Tibial artery (tissue), 4 donors: ENCODE data around the gene GBA2.

Experiments used
- DNase-seq, 2 donors: peaks; one replicate each; pipeline ENCODE4 v3.0.0-alpha.2; 2019
- H3K27ac ChIP-seq, 2 donors: fragments of 200-600 bp; sonication (generic) in 1 of 2; 1 replicate in 1 of 2; 2 replicates in 1 of 2; pipeline ENCODE4 v1.5.1; 2018 to 2019; ENCODE audit warnings: mild to moderate bottlenecking in 1 of 2
- H3K27me3 ChIP-seq, 2 donors: fragments of 200-600 bp; sonication (generic) in 1 of 2; one replicate each; pipeline versions ENCODE4 v1.5.1 to v1.6.0; 2016 to 2019
- H3K36me3 ChIP-seq, 3 donors: fragments of 200-600 bp; sonication (generic) in 2 of 3; one replicate each; pipeline ENCODE4 v1.5.1; 2016 to 2019; ENCODE audit warnings: mild to moderate bottlenecking in 2 of 3
- H3K4me1 ChIP-seq, 4 donors: fragments of 200-600 bp; sonication (generic) in 2 of 4; 1 replicate in 3 of 4; 2 replicates in 1 of 4; pipeline ENCODE4 v1.5.1; 2016 to 2019
- H3K4me3 ChIP-seq, 2 donors: fragments of 200-600 bp; sonication (generic) in 1 of 2; 1 replicate in 1 of 2; 2 replicates in 1 of 2; pipeline ENCODE4 v1.5.1; 2018 to 2019; ENCODE audit warnings: mild to moderate bottlenecking in 2 of 2
- H3K9me3 ChIP-seq, 3 donors: fragments of 200-600 bp; sonication (generic) in 1 of 3; one replicate each; pipeline ENCODE4 v1.5.1; 2016 to 2019
- intact Hi-C: fragments of 100-400 bp; cut with DNase I; formaldehyde crosslinking; loops from one replicate; pipeline ENCODE4 v1.15.0; 2023; ENCODE audit warnings: low total_unique reads
- TF ChIP-seq, protein P1 (sequence below), 2 experiments: fragments of 200-600 bp in 1 of 2; fragments of 450-650 bp in 1 of 2; IDR thresholded peaks; one replicate each; pipeline ENCODE4 v1.5.1; 2017 to 2019; ENCODE audit warnings: antibody characterized with exemption in 2 of 2, mild to moderate bottlenecking in 1 of 2, moderate library complexity in 1 of 2

The GBA2 gene

DNA sequence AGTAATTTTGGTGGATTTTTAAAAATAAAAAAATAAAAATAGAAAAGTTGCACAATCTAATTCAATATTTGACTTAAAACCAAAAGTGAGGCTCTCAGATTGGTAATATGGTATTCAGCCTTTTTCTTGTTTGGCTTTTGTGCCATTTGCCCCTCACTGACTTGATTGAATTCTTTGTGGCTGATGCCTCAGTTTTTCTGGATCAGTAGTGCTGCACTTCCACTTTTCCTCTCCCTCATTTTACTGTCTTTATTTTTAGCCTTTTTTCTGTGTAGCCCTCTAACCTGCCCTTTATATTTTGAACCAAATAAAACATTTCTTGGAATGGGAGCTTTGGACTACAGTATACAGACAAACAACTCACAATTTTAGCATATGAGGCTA lies 8.9 kb upstream of the GBA2 start:
- intact Hi-C loops = no loop called here
- Histone ChIP-seq H3K27ac (peak overlapping the region; percentile 75 to 81), H3K4me3 (no peak overlapping the region), H3K27me3 (no peaks in the 10 kb centered on the region), H3K4me1 (peaks cover 4 to 47% (median 28%) of the 10 kb centered on the region in 4 donors), H3K9me3 (no peaks in the 10 kb centered on the region), H3K36me3 (peaks cover 3 to 23% (median 15%) of the 10 kb centered on the region in 3 donors)
- TF ChIP-seq, protein P1, sequence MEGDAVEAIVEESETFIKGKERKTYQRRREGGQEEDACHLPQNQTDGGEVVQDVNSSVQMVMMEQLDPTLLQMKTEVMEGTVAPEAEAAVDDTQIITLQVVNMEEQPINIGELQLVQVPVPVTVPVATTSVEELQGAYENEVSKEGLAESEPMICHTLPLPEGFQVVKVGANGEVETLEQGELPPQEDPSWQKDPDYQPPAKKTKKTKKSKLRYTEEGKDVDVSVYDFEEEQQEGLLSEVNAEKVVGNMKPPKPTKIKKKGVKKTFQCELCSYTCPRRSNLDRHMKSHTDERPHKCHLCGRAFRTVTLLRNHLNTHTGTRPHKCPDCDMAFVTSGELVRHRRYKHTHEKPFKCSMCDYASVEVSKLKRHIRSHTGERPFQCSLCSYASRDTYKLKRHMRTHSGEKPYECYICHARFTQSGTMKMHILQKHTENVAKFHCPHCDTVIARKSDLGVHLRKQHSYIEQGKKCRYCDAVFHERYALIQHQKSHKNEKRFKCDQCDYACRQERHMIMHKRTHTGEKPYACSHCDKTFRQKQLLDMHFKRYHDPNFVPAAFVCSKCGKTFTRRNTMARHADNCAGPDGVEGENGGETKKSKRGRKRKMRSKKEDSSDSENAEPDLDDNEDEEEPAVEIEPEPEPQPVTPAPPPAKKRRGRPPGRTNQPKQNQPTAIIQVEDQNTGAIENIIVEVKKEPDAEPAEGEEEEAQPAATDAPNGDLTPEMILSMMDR (IDR thresholded peaks at IDR 0.05) = no peak
- DNase-seq = no peak

GRCh38 chr9:35757226-35757891 lies 8.3 kb upstream of the GBA2 start:
- intact Hi-C loops = no loop called here
- peak; percentile 54 to 71 for DNase-seq
- TF ChIP-seq, protein P1 (IDR thresholded peaks at IDR 0.05) = no peak
- Histone ChIP-seq H3K9me3 (no peaks in the 10 kb centered on the region), H3K4me3 (peak overlapping the region; percentile 47 to 55), H3K27ac (peak overlapping the region; percentile 75 to 81), H3K4me1 (peaks cover 4 to 47% (median 28%) of the 10 kb centered on the region in 4 donors), H3K36me3 (peaks cover 8 to 28% (median 20%) of the 10 kb centered on the region in 3 donors), H3K27me3 (no peaks in the 10 kb centered on the region)

DNA sequence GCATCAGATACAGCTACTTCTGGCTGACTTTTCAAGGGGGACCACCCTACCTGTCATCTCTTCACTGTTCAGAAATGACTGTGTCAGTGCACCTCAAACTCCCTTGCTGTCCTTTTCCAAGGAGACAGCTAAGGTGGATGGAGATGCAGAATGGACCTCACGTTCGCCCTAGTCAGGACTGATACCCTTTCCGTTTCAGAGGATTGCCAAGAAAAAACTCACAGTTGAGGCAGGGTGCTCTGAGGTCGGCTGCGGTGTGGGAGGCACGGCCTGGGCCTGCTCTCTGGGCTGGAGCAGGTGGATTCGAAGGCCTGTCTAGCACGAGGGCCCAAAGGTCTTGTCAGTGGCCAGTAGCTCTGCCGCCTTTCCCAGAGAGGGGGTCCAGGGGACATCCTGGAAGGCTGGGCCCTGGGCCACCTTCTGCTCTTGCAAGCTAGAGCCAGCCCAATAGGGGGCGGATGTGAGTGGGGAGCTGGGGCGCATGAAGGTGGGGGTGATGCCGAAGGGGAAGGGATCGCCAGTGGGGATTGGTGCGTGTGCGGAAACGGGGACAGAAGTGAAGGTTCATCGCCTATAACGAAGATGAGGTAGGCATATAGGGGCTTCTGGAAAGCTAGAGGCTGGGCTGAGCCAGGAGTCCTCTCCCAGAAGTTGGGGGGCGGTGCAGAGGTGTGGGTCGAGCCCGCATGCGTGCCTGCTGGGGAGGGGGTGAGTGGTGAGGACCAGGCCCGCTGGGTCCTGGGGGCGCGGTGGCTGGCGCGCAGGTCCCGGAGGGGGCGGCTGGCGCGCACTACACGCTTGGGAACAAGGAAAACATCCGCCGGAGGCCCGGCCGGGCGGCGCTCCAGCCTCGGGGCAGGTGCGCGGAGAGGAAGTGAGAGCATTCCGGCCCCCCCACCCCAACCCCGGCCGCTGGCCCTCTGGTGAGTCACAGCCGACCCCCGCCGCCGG lies 7.5 kb upstream of the GBA2 start:
- Histone ChIP-seq H3K27ac (peak overlapping the region; percentile 75 to 81), H3K4me1 (peaks cover 4 to 47% (median 28%) of the 10 kb centered on the region in 4 donors), H3K36me3 (peaks cover 15 to 36% (median 29%) of the 10 kb centered on the region in 3 donors), H3K9me3 (no peaks in the 10 kb centered on the region), H3K27me3 (no peaks in the 10 kb centered on the region), H3K4me3 (peak overlapping the region; percentile 47 to 55)
- TF ChIP-seq, protein P1 (IDR thresholded peaks at IDR 0.05) = peak in 1 of 2 experiments; percentile 41
- peak in 1 of 2 donors; percentile 78 for DNase-seq
- intact Hi-C loops = no loop called here

DNA sequence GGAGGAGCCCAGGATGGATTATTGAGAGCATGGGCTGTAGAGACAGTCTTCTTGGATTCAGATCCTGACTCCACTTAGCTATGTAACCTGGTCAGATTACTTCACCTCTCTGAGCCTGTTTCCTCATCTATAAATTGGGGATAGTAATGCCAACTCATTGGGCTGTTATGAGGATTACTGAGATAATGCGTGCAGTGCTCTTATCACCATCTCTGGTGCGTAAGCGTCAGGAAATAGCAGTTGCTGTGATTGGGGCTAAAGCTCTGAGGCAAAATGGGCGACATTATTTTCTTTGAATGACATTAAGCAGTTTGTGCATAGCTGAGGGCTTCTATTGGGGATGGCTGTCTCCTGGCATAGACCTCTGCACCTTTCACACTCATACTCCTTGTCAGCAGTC lies 6.0 kb upstream of the GBA2 start:
- TF ChIP-seq, protein P1 (IDR thresholded peaks at IDR 0.05) = no peak
- Histone ChIP-seq H3K9me3 (no peaks in the 10 kb centered on the region), H3K4me1 (peaks cover 4 to 44% (median 36%) of the 10 kb centered on the region in 4 donors), H3K27me3 (no peaks in the 10 kb centered on the region), H3K36me3 (peaks cover 26 to 48% (median 39%) of the 10 kb centered on the region in 3 donors), H3K4me3 (no peak overlapping the region), H3K27ac (no peak overlapping the region)
- intact Hi-C loops = no loop called here
- no peak for DNase-seq

DNA sequence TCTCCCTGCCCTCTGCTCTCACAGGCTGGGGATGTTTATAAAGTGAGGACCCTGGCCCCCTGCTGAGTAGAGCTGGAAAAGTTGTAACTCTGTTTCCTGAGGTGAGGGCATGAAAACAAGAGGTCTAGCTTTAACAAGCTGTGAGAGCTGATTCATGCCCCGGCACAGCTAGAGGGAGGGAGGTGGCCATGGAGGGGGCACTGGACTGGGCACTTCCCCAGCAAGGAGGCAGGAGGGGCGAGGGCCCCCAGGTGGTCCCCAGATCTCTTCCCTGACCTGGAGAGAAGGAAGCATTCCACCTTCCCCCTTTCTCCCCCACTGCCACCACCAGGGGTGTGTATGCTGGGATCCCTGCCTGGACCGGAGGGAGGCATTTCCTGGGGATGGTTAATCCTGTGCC lies 5.2 kb upstream of the GBA2 start, which contains the start of gene MSMP:
TSS of gene MSMP (minus strand) at position 13 of the 400 bp plus-strand sequence. CDS start 147 bp downstream, outside the sequence.
- no peaks in the 10 kb centered on the region for H3K9me3 ChIP-seq
- H3K27me3 ChIP-seq = no peaks in the 10 kb centered on the region
- H3K27ac ChIP-seq = no peak within 1 kb of the TSS
- TF ChIP-seq, protein P1 (IDR thresholded peaks at IDR 0.05) = no peak
- DNase-seq = no peak
- H3K4me1 ChIP-seq = peaks cover 4 to 44% (median 41%) of the 10 kb centered on the region in 4 donors
- H3K4me3 ChIP-seq = no peak within 1 kb of the TSS
- intact Hi-C loops = no loop called here
- H3K36me3 ChIP-seq = peaks cover 26 to 48% (median 39%) of the 10 kb centered on the region in 3 donors
